ENCODE measurements around the gene CERS4. TPM values are rescaled to one million over a fixed set of nuclear protein-coding genes. Genes with fewer than 3 reads are reported as not detected.

Gene CERS4
- total and polyA plus RNA-seq, 2 of the 8 experiments (the other 6 are each of a cell fraction or from before 2014, with no cell fraction given), result 88.2 to 179 TPM

DNA sequence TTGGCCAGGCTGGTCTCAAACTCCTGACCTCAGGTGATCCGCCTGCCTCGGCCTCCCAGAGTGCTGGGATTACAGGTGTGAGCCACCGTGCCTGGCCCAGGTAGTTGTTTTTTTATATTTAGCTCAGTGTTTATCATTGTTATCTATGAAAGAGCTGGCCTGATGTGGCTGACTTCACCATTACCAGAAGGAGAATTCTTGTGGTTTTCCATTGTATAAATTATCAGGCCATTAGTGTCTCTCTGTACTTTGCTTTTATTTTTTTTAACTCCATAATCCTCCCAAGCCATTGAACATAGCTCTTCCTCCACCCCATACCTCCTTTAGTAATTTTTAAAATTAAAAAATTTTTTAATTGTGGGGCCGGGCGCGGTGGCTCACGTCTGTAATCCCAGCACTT, 24.2 kb downstream of the CERS4 start:
- Histone ChIP-seq H4K8ac (ENCODE audit: extremely low read depth, insufficient read depth, low read length) (no peak overlapping the region), H2BK12ac (ENCODE audit: low read depth, low read length) (no peak overlapping the region), H3K79me2 (ENCODE audit: control insufficient read depth in 1 of 2, insufficient read depth in 2 of 2, low read length in 2 of 2) (peaks cover 0 to 12% of the 10 kb centered on the region in 2 experiments; a peak in 1 of 4 replicates), H3K27ac (ENCODE audit: low read depth, low read length) (no peak overlapping the region), H3K23ac (ENCODE audit: insufficient read length) (no peak overlapping the region), H4K91ac (replicated peaks; ENCODE audit: insufficient read length, low read length) (no peak overlapping the region), H3K4me3 (ENCODE audit: extremely low read depth in 1 of 4, insufficient read depth in 2 of 4, low read depth in 3 of 4, low read length in 4 of 4) (no peak overlapping the region), H4K20me1 (replicated peaks in 1 of 2; ENCODE audit: control insufficient read depth in 1 of 2, insufficient read depth in 2 of 2, low read length in 2 of 2) (peaks cover 0 to 1% of the 10 kb centered on the region in 2 experiments), H3K4me1 (replicated peaks in 1 of 4; ENCODE audit: control insufficient read depth in 3 of 4, insufficient read depth in 4 of 4, low read length in 3 of 4) (no peaks in the 10 kb centered on the region), H3K9ac (replicated peaks in 1 of 4; ENCODE audit: extremely low read depth in 1 of 4, low read depth in 3 of 4, low read length in 3 of 4) (no peak overlapping the region), H3K4me2 (ENCODE audit: insufficient read depth in 1 of 2, low read depth in 2 of 2, low read length in 2 of 2) (no peak overlapping the region), H3K27me3 (replicated peaks in 1 of 4; ENCODE audit: control insufficient read depth in 3 of 4, extremely low read depth in 1 of 4, insufficient read depth in 3 of 4, low read length in 3 of 4) (no peaks in the 10 kb centered on the region), H3K18ac (ENCODE audit: extremely low read depth, low read length) (no peak overlapping the region), H3K14ac (ENCODE audit: insufficient read length) (no peak overlapping the region), H3K23me2 (ENCODE audit: low read depth, low read length) (no peaks in the 10 kb centered on the region), H3K79me1 (ENCODE audit: low read depth, low read length) (no peaks in the 10 kb centered on the region; the same call in 1 of the 2 replicates), H2BK15ac (ENCODE audit: low read length) (no peak overlapping the region), H3K56ac (replicated peaks; ENCODE audit: insufficient read length, low read depth, low read length) (no peak overlapping the region), H3K9me3 (ENCODE audit: insufficient read depth in 2 of 2, low read depth in 1 of 2, low read length in 1 of 2) (no peaks in the 10 kb centered on the region), H3K4ac (replicated peaks; ENCODE audit: insufficient read length, low read depth, low read length) (no peak overlapping the region), H2AFZ (ENCODE audit: low read length) (no peak overlapping the region), H2BK5ac (ENCODE audit: low read depth, low read length) (no peak overlapping the region), H4K5ac (ENCODE audit: insufficient read length, low read depth, low read length) (no peak overlapping the region), H2BK20ac (ENCODE audit: low read length) (no peak overlapping the region), H2BK120ac (replicated peaks; ENCODE audit: low read depth, low read length) (no peak overlapping the region), H3K36me3 (ENCODE audit: control insufficient read depth in 2 of 4, insufficient read depth in 4 of 4, low read length in 3 of 4) (peaks cover 0 to 2% (median 0%) of the 10 kb centered on the region in 4 experiments; a peak in 2 of 8 replicates), H2AK5ac (ENCODE audit: low read depth, low read length) (no peak overlapping the region)
- ChIA-PET POLR2A (ENCODE audit: partially characterized antibody) (interaction anchor here (0.7 to 2.1 kb wide), 2 partner anchors 8 to 28 kb away, joined by 4 to 7 read pairs; no protein-coding TSS in a partner anchor), CTCF (ENCODE audit: partially characterized antibody) (interaction anchor here (1.1 to 1.5 kb wide), 2 partner anchors 19 to 75 kb away, joined by 3 read pairs; no protein-coding TSS in a partner anchor)
- no peak for FAIRE-seq
- DNase-seq (ENCODE audit: low read depth in 1 of 2, low spot score in 2 of 2), result no peak
- 69% methylated on average over 7 of the region's 7 CpGs; no CpG with 5 or more reads in 1 of the 2 experiments for WGBS, 2 experiments (ENCODE audit: extremely low coverage in 1 of 2, insufficient coverage in 1 of 2, insufficient read length in 1 of 2, insufficient replicate concordance in 2 of 2, low coverage in 1 of 2, low lambda C conversion rate in 2 of 2, missing lambda C conversion rate in 1 of 2)
- TF ChIP-seq JUN (IDR thresholded peaks at IDR 0.05; ENCODE audit: low read depth, low read length) (no peak), CREB1 (IDR thresholded peaks at IDR 0.05) (no peak), RNF2 (IDR thresholded peaks at IDR 0.05; ENCODE audit: borderline replicate concordance, low read depth, low read length, missing control alignments, poor library complexity, severe bottlenecking) (no peak), SP4 (IDR thresholded peaks at IDR 0.05; ENCODE audit: low read length) (no peak)
